Activated naive CD4-positive, alpha-beta T cell treated with anti-CD3 and anti-CD28 coated beads, Interleukin-2, amount 50 U/mL, for 24 hours (primary cell): ENCODE results near the gene SIPA1L3.
"Not testable (repeated sequence)": the region's sequence is repeated elsewhere in the genome, so short reads cannot be mapped to it uniquely, and the experiment has no call there.

Source experiments
- H3K27ac Mint-ChIP-seq: one replicate; pipeline ENCODE4 v1.8.0; 2021; ENCODE audit warnings: mild to moderate bottlenecking, mixed read lengths
- H3K27me3 Mint-ChIP-seq: one replicate; pipeline ENCODE4 v1.8.0; 2021; ENCODE audit warnings: mixed read lengths
- H3K36me3 Mint-ChIP-seq: one replicate; pipeline ENCODE4 v1.8.0; 2021; ENCODE audit warnings: mixed read lengths
- H3K4me1 Mint-ChIP-seq: one replicate; pipeline ENCODE4 v1.8.0; 2021; ENCODE audit warnings: mixed read lengths
- H3K4me3 Mint-ChIP-seq: one replicate; pipeline ENCODE4 v1.8.0; 2021; ENCODE audit warnings: mild to moderate bottlenecking, mixed read lengths
- H3K9me3 Mint-ChIP-seq: one replicate; pipeline ENCODE4 v1.8.0; 2021; ENCODE audit warnings: mixed read lengths

The SIPA1L3 gene

DNA sequence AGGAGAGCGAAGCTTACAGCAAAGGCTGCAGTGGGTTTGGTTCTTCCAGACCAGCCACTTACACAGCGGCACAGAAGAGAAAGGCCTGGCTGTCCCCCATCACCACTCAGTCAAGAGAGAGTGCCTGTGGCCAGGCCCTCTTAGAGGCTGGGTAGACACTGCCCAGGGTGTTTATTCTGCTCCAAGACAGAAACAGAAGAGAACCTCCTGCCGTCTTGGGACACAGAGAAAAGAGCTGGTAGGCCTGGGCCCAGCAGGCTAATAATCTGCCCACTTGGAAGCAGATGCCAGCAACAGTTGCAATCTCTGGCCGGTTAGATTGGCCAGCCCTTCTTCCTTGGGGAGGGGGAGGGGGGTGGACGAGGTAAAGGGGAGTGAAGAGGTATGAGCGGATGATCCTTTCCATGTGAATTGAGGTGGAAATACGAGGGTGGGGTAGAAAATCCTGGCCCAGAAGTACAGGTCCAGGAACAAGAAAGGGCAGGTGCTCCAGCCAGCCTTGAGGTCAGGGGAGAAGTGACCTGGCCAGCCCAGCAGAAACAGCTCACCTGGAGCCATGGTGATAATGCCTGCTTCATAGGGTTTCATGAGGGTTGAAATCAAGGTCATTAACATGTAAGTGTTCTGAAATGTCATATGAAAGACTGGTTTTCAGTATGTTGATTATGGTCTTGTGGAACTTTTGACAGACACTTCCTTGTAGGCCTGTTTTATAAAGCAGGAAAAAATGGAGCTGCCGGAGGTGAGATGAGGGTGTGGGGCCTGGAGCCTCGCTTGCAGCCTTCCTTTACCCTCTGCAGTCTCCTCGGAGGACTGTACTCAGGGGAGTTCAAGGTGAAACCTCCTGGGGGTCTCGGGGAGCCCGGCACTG is 116.9 kb downstream of the SIPA1L3 start:
- Mint-ChIP-seq H3K27ac (no peak overlapping the region), H3K4me1 (no peaks in the 10 kb centered on the region), H3K4me3 (no peak overlapping the region), H3K27me3 (no peaks in the 10 kb centered on the region), H3K9me3 (no peaks in the 10 kb centered on the region), H3K36me3 (no peaks in the 10 kb centered on the region)

DNA sequence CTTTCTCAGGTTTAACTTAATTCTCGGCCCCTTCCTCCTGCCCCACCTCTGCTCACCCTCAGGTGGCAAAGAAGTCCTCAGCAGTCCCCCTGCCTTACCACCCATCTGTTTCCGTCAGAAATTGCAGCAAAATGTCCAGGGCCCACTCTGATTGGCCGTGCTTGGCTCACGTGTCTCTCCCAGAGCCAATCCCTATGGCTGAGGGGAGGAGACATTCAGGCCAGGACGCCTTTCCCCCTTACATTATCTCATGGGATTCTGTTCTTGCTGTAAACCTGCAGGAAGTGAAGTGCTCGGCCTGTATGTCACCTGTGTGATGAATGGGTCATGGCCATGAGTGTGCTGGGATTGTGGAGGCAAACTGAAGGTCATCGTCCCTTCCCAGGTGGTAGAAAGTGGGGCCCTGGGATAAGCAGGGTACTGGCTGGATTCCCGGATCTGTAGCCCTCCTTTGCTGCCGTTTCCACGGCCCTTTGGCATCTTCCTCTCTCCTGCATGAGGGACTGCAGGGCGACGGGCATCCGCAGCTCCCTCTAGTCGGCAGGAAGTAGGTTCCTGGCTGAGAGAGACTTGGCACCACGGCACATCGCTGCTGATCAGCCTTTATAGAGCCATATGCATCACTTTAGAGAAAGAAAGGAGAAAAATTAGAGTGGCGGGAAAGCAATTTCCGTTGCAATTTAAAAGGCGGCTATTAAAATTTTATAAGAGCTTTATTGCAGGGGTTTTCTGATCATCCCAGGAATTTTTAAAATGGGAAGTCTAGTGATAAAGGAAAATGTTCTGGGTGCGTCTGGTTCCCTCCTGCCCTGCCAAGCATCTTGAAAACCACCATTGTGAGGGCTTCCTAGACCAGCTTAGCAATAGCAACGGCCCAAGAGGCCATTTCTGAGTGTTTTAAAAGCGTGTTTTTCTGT is 118.2 kb downstream of the SIPA1L3 start:
- Mint-ChIP-seq H3K4me3 (no peak overlapping the region), H3K27me3 (no peaks in the 10 kb centered on the region), H3K9me3 (no peaks in the 10 kb centered on the region), H3K4me1 (no peaks in the 10 kb centered on the region), H3K36me3 (peaks cover 2% of the 10 kb centered on the region), H3K27ac (no peak overlapping the region)

DNA sequence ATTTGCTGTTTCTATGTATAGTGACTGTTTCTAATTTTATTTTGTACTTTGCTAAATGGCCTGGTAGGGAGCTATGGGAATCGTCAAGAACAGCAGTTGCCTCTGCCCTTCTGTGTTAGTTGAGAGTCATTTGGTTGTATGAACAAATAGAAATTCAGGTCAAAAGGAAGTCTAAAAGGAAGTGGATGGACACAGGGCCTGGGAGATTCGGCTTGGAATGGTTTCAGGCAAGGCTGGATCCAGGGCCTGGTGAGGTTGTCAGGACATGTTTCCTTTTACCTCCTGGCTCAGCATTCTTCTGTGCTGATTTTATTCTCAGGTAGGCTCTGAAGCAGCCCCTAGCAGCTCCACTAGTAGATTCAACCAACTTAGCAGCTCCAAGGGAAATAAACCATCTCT is 118.9 kb downstream of the SIPA1L3 start:
- H3K27me3 Mint-ChIP-seq, result no peaks in the 10 kb centered on the region
- no peaks in the 10 kb centered on the region for H3K9me3 Mint-ChIP-seq
- peaks cover 6% of the 10 kb centered on the region for H3K36me3 Mint-ChIP-seq
- no peaks in the 10 kb centered on the region for H3K4me1 Mint-ChIP-seq
- no peak overlapping the region for H3K4me3 Mint-ChIP-seq
- no peak overlapping the region for H3K27ac Mint-ChIP-seq

DNA sequence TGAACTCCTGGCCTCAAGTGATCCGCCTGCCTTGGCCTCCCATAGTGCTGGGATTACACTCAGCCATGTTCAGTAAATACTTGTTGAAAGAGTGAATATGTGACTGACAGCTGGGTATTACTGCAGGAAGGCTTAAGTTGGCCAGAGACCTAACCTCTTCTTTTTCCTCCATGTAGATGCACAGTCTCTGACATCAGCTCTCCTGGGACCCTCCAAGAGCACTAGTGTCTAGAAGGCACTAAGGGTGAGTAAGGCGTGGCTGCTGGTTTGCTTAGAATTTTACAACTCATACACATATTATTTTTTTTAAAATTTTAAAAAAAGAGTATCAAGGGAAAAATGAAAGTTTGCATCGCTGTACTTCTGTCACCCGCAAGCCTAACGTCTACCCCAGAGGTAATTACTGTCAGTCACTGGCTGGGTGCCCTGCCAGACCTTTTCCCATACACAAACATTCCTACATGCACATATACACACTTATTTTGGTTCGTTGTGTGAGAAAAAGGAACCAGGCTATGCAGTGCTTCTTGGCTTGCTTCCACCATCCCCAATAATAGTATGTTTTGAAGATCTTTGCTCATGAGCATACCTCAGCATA is 122.0 kb downstream of the SIPA1L3 start:
- Mint-ChIP-seq H3K4me1 (no peaks in the 10 kb centered on the region), H3K9me3 (peaks cover 5% of the 10 kb centered on the region), H3K27me3 (no peaks in the 10 kb centered on the region), H3K36me3 (peaks cover 13% of the 10 kb centered on the region), H3K4me3 (no peak overlapping the region), H3K27ac (no peak overlapping the region)

DNA sequence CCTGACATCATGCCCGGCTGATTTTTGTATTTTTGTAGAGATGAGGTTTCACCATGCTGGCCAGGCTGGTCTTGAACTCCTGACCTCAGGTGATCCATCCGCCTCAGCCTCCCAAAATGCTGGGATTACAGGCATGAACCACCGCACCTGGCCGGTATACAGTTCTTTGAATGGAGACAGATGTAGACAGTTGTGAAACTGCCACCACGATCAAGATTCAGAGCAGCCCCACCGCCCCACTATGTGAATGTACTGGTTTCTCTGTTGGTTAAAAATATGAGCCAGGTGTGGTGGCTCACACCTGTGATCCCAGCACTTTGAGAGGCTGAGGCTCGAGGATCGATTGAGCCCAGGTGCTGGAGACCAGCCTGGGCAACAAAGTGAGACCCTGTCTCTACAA is 123.0 kb downstream of the SIPA1L3 start:
- not testable (repeated sequence) for H3K4me1 Mint-ChIP-seq, H3K4me3 Mint-ChIP-seq, H3K27ac Mint-ChIP-seq, H3K9me3 Mint-ChIP-seq, H3K27me3 Mint-ChIP-seq
- peaks cover 14% of the 10 kb centered on the region for H3K36me3 Mint-ChIP-seq

DNA sequence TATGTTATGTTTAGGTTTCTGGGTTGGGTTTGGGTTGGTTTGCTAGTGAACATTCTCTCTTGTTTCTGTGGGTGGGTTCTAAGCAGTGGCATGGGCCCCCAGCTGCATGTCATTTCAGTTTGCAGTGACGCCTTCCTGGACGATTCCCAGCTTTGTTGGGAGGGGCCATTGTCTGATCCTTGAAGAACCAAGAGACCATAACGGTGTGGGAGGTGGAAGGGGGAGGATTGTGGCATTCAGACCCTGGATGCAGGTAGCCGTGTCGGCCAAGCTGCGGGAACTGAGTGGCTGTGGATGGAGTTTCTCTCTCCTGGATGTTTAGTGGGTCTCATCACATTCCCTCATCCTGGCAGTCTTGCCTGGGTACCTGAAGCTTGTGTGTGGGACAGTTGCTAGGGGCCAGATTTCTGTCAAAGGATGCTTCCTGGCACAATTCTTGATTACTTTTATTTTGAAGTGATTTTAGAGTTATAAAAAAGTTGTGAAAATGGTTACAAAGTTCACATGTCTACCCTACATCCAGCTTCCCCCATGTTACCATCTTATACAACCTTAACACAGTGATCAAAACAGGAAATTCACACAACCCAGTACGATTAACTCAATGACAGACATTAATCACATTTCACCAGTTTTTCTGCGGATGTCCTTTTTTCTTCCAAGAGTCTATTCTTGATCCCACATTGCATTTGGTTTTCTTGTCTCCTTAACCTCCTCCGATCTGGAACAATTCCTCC is 123.8 kb downstream of the SIPA1L3 start:
- peaks cover 15% of the 10 kb centered on the region for H3K36me3 Mint-ChIP-seq
- H3K4me3 Mint-ChIP-seq, result no peak overlapping the region
- peaks cover 5% of the 10 kb centered on the region for H3K9me3 Mint-ChIP-seq
- H3K27me3 Mint-ChIP-seq, result no peaks in the 10 kb centered on the region
- H3K27ac Mint-ChIP-seq, result no peak overlapping the region
- no peaks in the 10 kb centered on the region for H3K4me1 Mint-ChIP-seq

DNA sequence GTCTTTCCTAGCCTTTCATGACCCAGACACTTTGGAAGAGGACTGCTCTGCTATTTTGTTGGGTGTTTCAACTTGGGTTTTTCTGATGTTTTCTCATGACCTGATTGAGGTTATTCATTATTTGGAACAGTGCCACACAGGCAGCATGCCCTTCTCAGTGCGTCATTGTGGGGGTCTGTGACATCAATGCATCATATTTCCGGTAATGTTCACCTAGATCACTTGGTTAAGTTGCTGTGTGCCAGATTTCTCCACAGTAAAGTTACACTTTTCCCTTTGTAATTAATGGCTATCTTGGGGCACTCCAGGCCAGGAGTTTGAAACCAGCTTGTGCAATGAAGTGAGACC is 124.4 kb downstream of the SIPA1L3 start:
- H3K27ac Mint-ChIP-seq, result no peak overlapping the region
- H3K36me3 Mint-ChIP-seq, result peaks cover 15% of the 10 kb centered on the region
- H3K4me3 Mint-ChIP-seq, result no peak overlapping the region
- no peaks in the 10 kb centered on the region for H3K27me3 Mint-ChIP-seq
- no peaks in the 10 kb centered on the region for H3K4me1 Mint-ChIP-seq
- peaks cover 5% of the 10 kb centered on the region for H3K9me3 Mint-ChIP-seq

DNA sequence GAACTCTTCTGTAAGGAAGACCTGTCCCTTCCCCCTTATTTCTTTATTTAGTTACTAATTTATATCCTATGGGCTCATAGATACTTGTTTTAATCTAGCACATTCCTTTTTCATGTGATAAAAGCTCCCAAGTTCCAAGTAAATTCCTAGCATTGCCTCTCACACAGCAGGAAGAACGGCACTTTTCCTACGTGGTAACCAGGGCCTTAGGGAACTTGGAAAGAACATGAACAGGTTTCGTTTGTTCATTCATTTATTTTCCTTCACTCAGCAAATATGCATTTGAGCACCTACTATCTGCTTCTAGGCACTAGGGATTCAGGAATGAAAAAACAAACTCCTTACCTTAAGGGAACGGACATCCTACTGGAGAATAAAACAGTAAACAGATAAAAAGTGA is 125.1 kb downstream of the SIPA1L3 start:
- peaks cover 5% of the 10 kb centered on the region for H3K9me3 Mint-ChIP-seq
- H3K27me3 Mint-ChIP-seq, result no peaks in the 10 kb centered on the region
- H3K27ac Mint-ChIP-seq, result no peak overlapping the region
- no peaks in the 10 kb centered on the region for H3K4me1 Mint-ChIP-seq
- H3K36me3 Mint-ChIP-seq, result peaks cover 15% of the 10 kb centered on the region
- no peak overlapping the region for H3K4me3 Mint-ChIP-seq

DNA sequence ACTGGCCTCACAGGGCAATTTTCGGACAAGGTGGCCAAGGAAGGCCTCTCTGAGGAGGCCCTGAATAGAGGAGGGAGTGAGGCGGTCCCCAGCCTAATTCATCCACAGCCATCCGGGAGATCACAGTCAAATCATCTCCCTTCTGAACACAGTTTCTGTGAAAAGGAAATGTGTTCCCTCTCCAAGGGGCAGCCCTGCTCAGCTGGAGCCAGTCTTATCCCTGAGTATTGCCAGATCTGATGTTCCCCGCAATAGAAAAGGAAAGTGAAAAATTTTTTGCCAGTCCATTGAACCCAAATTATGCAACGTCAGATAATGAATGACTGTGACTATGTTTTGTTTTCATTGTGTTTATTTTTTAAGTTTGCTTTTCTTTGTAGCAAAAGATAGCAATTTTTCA is 125.9 kb downstream of the SIPA1L3 start:
- H3K9me3 Mint-ChIP-seq, result peaks cover 5% of the 10 kb centered on the region
- H3K27ac Mint-ChIP-seq, result no peak overlapping the region
- no peaks in the 10 kb centered on the region for H3K4me1 Mint-ChIP-seq
- H3K4me3 Mint-ChIP-seq, result no peak overlapping the region
- H3K27me3 Mint-ChIP-seq, result no peaks in the 10 kb centered on the region
- peaks cover 15% of the 10 kb centered on the region for H3K36me3 Mint-ChIP-seq

DNA sequence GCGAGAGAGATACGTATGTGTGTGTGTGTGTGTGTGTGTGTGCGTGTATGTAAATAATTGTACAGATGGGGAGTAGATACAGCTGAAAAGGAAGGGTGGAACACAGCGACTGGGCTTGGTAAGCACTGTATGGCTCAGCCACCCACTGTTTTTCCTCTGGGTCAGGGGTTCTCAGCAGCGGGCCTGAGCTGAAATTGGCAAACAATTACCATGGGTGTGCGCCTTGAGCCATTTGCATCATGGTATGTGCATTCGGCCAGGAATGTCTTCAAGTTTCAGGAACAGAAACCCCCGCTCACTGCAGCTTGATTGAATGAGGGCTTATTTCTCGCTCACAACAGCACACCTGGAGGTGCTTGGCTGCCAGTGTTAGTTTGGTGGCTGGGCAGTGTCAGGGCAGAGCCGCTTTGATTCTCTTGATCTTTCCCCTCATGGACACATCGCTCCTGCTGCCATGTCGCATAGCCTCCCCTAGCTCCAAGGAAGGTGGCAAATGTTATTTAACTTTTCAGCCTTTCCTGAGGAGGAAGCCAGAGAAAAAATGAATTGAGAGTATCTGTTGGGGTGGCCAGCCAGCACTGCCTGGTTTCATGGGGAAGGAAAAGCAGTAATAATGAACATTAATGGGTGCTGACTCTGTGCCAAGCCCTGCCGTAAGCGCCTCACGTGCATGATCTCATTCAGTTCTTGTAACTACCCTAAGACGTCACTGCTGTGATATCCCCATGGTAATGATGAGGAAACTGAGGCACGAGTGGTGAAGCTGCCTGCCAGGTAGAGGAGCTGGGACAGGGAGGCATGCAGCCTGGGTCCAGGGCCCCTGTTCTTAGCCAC is 126.9 kb downstream of the SIPA1L3 start:
- no peak overlapping the region for H3K4me3 Mint-ChIP-seq
- H3K9me3 Mint-ChIP-seq, result peaks cover 5% of the 10 kb centered on the region
- H3K27me3 Mint-ChIP-seq, result no peaks in the 10 kb centered on the region
- peaks cover 15% of the 10 kb centered on the region for H3K36me3 Mint-ChIP-seq
- no peaks in the 10 kb centered on the region for H3K4me1 Mint-ChIP-seq
- no peak overlapping the region for H3K27ac Mint-ChIP-seq

DNA sequence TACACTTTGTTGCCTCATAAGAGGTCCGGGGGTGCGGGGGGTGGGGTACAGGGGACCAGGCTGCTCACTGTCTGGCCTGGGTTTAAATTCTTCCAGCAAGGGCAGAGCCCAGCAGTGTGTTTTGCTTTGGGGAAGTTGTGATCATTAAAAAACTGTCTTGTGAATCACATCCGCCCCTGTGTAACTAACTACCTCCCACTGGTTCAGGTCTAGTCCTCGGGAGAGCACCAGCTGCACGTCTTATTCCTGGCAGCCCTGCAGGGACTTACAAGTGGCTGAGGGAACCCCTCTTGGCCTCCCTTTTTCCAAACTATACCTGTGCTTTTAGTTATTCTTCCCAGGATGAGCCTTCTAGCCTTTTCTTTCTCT is 127.5 kb downstream of the SIPA1L3 start:
- Mint-ChIP-seq H3K36me3 (peaks cover 15% of the 10 kb centered on the region), H3K27ac (no peak overlapping the region), H3K9me3 (peaks cover 5% of the 10 kb centered on the region), H3K27me3 (no peaks in the 10 kb centered on the region), H3K4me1 (no peaks in the 10 kb centered on the region), H3K4me3 (no peak overlapping the region)

DNA sequence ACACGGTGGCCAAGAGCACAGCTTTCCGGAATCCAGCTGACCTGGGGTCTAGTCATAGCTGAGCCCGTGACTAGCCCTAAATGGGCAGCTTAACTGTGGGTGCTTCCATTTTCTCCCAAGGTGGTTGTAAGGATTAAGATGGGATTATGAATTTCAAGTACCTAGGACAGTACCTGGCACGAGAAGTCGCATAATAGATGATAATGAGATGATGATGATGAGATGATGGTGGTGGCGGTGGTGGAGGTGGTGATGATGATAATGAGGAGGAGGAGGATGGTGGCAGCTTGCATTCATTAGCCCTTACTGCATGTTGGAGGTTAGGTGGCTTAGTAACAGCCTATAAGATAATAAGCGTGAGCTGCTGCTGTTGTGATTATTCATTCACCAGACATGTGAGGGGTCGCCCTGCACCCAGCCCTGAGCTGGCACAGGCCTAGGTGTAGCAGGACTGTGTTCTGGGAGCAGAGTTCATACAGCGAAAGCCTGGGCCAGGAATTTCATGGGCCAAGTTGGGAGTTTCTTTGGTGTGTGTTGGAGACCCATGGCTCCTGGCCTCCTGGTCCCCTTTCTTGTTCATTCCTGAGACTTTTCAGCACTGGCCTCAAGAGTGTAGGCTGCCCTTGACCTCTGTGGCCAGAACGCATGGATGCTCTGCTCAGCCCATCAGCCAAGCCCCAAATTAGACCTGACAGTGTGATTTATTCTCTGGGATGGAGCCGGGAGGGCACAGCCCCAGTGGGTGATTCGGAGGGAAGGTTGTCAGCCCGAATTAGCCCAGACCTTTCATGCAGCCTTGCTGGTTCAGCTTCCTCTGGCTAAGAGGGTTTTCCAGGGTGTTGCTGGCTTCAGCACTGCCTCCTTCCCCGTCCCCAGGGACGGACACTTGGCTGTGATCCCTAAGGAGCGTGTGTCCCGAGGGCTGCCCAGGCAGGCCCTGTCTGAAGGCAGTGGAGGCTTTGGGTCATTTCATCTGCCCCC is 128.8 kb downstream of the SIPA1L3 start:
- Mint-ChIP-seq H3K4me1 (no peaks in the 10 kb centered on the region), H3K27me3 (no peaks in the 10 kb centered on the region), H3K9me3 (peaks cover 5% of the 10 kb centered on the region), H3K36me3 (peaks cover 10% of the 10 kb centered on the region), H3K27ac (no peak overlapping the region), H3K4me3 (no peak overlapping the region)

DNA sequence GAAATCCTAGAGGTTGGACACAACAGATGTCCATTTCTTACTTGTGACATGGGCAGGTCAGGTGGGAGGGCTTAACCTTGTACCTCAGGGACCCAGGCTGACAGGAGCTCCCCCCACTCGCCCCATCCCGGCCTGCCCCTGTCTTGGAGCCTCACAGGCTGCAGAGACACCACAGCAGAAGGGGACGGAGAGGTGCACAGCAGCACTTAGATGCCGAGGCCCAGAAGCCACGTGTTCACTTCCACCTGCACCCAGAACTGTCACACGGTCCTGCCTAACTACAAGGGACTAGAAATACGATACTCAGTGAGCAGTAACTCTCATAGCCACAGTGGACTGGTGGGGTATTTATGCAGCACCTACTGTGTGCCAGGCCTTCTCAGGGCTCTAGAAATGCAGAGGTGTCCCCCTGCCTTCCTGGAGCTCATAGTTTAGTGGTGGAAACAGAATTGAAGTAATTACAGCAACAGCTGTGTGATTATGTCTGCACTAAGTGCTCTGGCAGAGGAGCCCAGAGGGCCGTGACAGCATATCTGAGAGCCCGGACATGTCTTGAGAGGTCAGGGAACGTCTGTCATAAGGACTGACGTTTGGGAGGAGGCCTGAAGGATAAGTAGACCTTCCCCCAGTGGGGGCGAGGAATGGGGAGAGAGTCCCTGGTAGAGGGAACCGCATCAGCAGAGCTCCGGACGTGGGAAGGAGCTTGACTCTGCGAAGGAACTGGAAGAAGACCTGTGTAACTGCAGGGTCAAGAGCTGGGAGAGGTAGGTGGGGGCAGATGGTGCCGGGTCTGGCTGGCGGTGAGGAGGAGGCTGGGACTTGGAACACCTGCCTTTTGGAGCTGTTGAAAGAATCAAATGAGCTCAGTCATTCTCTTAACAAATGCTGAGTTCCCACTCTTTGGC is 130.0 kb downstream of the SIPA1L3 start:
- H3K4me1 Mint-ChIP-seq, result no peaks in the 10 kb centered on the region
- H3K4me3 Mint-ChIP-seq, result no peak overlapping the region
- peaks cover 2% of the 10 kb centered on the region for H3K36me3 Mint-ChIP-seq
- no peaks in the 10 kb centered on the region for H3K9me3 Mint-ChIP-seq
- no peaks in the 10 kb centered on the region for H3K27me3 Mint-ChIP-seq
- no peak overlapping the region for H3K27ac Mint-ChIP-seq
